Measurements from ENCODE around the gene RSPO3.

GRCh38 chr6:127201321-127201720 lies 82.8 kb downstream of the RSPO3 start:
- TF ChIP-seq CTCF (IDR thresholded peaks at IDR 0.05) (no peak), POLR2A (IDR thresholded peaks at IDR 0.05) (no peak)

All from lower leg skin (tissue), 3 donors.